HS-27A (cell line): ENCODE measurements around the gene CMSS1.
"Not testable (repeated sequence)": the region's sequence is repeated elsewhere in the genome, so short reads cannot be mapped to it uniquely, and the experiment has no call there.

Source experiments
- DNase-seq: peaks from one replicate; pipeline ENCODE4 v3.0.0-alpha.2; 2012; ENCODE audit warnings: low read depth, missing footprints

Gene CMSS1

GRCh38 chr3:99818818-99819217 lies 1.2 kb downstream of the CMSS1 start:
- no peak for DNase-seq

- DNase-seq, result no peak
These were observed 6.4 kb downstream of the CMSS1 start for GRCh38 chr3:99823723-99824711.

DNA sequence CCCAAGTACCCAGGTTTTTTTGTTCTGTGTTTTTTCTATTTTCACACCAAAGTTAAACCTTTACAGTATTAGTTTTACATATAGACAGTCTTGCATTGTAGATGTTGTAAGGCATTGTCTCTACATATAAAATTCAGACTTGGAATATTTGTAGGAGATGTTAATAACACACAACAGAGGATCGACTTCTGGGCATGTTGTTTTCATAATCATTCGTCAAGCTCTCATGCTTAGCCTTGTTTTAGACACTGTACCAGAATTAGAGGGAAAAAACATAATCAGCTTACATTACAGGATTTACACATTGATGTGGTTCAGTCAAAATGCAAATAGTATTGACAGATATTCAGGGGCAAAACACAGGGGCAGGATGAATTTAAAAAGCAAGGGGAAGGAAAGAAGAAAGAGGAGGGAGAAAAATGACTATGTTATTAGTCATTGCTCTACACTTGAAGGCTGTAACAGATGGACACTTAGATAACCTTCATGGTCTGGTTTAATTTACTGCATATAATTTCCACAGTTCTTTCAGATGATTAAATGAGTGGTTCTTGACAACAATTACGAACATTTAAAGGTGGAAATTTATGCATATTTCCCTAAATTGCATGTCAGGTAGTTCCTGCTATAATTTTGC lies 7.5 kb downstream of the CMSS1 start:
- DNase-seq, result no peak

DNA sequence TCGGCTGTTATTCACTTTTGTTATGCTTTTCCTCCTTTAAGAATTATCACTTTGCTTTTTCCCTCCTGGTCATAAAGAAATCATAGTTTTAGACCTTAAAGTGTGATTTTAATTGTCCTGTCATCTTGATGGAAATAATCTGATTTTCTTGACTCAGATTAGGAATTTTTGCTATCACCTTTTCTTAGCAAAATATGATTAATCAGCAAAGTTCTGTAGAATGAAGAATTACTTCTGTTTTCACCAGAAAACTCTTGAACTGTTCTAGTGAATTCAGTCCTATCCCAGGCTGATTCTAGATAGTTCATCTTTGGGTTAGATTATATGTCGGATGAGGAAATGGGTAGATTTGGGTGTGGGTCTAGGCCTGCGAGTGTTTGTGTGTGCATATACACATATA lies 12.2 kb downstream of the CMSS1 start:
- no peak for DNase-seq

GRCh38 chr3:99833617-99834205 lies 16.0 kb downstream of the CMSS1 start:
- DNase-seq, result no peak

- DNase-seq, result no peak
These were observed 16.7 kb downstream of the CMSS1 start for GRCh38 chr3:99834211-99834957.

DNA sequence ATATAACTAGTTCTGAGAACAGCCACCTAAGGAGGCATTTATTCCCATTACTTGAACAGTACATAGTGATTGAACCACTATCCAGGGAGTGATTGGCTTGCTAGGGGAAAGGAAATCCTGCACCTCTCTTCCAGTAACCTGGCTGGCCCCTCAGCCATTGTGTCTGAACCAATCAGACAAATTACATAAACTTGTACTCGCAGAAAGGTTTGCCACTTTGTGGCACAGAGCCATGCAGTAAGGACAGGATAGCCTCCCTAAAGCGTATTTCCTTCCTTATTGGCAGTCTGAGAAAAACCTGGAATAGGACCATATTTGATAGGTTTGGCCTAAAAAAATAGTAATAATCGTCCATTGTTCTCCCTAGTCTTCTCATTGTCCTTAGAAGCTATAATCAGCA lies 19.0 kb downstream of the CMSS1 start:
- DNase-seq, result no peak

GRCh38 chr3:99837715-99838114 lies 20.1 kb downstream of the CMSS1 start:
- no peak for DNase-seq

DNA sequence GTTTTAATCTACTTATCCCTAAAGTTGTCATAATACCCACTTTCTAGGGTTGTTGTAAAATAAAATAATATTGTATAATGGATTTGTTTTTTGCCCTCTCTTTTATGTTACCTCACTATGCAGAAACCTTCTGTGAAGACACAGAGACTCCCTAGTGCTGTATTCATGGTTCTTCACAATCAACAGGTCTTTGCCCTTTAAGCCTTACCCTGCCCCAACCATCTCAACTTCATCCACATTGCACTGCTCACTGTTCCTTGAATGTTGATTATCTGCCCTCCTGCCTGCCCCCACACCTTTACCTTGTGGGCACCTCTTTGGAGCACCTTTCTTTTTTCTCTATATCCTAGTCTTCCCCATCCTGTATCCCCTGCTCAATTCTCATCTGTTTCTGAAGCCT lies 21.1 kb downstream of the CMSS1 start:
- DNase-seq, result no peak

DNA sequence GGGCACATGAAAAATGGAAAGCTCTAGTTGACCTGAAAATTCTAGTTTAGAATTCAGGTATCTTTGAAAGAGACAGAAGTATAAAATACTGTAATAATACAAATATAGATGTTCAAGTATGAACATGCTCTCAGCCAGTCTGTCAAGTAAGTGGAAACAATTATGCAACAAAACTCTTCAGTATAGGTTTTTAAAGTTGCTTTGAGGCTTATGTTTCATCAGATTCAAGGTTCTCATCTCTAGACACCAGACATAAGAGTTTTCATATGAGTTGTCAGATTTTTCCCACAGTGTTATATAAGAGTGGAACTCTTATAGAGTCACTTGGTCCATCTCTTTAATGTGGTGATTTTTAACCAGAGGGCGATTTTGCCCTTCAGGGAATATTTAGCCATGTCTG lies 22.0 kb downstream of the CMSS1 start:
- no peak for DNase-seq

DNA sequence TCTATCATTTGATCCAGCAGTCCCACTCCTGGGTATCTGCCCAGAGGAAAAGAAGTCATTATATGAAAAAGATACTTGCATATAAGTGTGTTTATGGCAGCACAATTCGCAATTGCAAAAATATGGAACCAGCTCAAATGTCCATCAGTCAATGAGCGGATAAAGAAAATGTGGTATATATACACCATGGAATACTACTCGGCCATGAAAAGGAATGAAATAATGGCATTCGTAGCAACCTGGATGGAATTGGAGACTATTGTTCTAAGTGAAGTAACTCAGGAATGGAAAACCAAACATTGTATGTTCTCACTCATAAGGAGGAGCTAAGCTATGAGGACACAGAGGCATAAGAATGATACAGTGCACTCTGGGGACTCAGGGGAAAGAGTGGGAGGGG lies 24.3 kb downstream of the CMSS1 start:
- DNase-seq, result not testable (repeated sequence)

DNA sequence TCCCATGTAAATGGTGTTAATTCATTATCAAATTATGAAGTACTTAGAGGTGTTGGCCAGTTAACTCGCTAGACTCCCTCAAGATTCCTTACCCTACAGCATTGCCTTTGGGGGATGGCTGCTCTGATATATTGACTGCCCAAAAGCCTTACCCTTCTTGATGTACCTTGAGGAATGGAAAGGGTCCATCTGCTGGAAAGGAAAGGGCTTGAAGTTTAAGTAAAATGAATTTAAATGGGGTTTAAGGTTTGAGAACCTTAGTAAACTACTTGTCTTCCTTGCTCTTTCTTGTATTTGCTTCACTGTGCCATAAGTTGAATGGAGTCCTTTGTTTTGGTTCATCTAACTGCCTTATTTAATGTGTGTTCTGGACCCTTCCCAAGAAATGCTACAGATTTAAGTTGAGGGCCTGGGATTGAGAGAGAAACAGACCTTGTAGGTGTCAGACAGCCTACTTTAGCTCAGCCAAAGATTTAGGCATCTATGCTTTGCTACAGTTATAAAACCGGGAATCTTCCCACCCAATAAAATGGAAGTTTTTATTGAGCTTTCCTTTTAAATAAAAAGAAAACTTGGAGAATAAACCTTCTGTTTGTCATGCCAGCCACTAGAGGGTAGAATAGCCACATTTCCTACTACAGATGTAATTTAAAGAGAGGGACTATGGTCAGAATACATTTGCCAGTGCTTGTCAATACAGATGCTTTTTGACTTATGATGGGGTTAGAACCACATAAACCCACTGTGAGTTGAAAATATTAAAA lies 25.3 kb downstream of the CMSS1 start:
- peak; percentile 59 for DNase-seq

DNA sequence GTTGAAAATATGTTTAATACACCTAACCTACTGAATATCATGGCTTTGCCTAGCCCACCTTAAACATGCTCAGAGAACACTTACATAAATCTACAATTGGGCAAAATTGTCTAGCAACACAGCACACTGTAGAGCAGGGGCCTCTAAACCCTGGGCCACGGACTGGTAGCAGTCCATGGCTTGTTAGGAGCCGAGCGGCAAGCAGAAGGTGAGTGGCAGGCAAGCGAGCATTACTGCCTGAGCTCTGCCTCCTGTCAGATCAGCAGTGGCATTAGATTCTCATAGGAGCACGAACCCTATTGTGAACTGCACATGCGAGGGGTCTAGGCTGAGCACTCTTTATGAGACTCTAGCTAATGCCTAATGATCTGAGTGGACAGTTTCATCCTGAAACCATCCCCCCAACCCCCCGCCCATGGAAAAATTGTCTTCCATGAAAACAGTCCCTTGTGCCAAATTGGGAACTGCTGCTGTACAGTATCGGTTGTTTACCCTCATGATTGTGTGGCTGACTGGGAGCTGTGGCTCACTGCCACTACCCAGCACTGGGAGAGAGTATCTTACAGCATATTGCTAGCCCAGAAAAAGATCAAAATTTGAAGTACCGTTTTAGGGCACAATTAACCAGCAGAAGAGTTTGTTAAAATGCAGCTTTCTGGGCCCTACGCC lies 26.1 kb downstream of the CMSS1 start:
- no peak for DNase-seq

DNA sequence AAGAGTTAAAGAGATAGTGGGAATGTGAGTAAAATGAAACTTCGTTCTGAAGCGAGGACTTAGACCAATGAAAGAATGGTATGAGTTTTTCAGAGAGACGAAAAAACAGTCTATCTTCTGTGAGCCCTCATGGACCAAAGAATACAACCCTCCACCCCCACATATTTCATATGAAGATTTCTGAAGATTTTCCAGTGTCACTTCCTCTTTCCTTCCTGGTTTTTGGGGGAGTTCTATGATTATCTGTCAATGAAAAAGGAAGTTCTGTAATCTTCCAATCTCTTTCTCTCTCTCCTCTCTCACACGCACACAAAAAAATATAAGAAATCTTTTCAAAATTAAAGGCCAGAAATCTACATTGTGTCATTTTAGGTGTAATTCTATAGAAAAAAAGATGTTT lies 27.7 kb downstream of the CMSS1 start:
- DNase-seq, result no peak

GRCh38 chr3:99845999-99846398 lies 28.3 kb downstream of the CMSS1 start:
- DNase-seq, result no peak

GRCh38 chr3:99846477-99847160 lies 29.0 kb downstream of the CMSS1 start:
- DNase-seq, result no peak

DNA sequence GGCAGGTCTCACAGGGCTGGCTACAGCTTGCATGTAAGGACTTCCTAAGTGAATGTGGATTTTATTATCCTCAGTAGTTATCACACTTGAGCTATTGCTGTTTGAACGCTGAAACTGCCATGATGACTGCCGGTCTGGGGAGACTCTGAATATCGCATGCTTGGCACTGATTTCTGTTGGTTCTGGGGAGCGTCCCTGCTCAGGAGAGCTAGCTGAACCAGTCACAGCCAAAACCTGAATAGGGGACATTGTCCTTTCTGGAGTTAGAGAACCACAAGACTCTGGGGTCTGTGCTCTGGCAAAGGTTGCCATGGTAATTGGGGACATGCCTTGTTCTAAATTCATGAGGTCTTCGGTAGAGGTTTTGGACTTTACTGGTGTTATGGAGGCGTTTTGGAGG lies 30.8 kb downstream of the CMSS1 start:
- no peak for DNase-seq

DNA sequence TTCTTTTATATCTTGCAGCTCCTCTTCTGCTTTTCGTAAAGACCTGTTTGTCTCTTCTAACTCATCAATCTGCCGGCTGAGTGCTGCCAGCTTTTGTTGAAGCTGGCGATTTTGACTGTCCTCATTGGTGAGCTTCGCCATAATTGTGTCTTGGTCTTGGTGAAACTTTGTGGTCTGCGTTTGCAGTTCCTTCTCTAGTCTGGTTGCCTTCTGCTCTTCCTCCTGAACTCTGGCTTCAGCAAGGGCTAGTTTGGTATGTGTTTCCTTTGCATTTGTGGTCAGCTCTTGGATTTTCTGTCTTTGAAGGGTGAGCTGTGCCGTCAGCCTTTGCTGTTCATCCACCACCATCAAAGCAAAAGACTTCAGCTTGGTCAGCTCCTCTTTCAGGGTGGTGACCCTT lies 32.9 kb downstream of the CMSS1 start:
- no peak for DNase-seq

DNA sequence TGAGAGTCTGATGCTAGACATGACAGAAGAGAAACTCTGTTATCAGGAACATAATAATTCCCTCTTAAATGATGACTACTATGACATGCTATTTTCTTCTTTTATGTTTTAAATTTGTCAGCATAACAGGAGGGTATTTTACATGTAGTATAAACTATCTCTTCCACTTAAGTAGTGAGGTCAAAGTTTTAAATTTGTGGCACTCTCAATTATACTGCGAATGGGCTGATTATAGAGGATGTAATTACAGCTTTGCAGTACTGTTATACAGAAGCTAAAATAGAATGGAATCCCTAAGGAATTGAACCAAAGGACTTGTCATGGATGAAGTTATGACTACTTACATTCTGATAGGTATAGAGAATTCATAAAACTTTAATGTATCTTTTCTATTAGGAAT lies 34.3 kb downstream of the CMSS1 start:
- DNase-seq, result no peak

GRCh38 chr3:99852851-99853250 lies 35.2 kb downstream of the CMSS1 start:
- no peak for DNase-seq
